B cell (primary cell): ENCODE measurements around the gene NBPF1.
"Not testable (repeated sequence)": the region's sequence is repeated elsewhere in the genome, so short reads cannot be mapped to it uniquely, and the experiment has no call there.

Experiments
- EZH2 ChIP-seq: IDR thresholded peaks from 2 replicates; pipeline ENCODE4 v1.6.1; 2012; ENCODE audit warnings: borderline replicate concordance, low read depth, mild to moderate bottlenecking, moderate library complexity, low read length; ENCODE audit not compliant: insufficient read depth, poor library complexity, severe bottlenecking
- TF ChIP-seq, protein P1 (sequence below): fragments of 200-600 bp; IDR thresholded peaks from one replicate; pipeline ENCODE4 v1.8.0; 2022; ENCODE audit warnings: antibody characterized with exemption, mild to moderate bottlenecking

- TF ChIP-seq, protein P1, sequence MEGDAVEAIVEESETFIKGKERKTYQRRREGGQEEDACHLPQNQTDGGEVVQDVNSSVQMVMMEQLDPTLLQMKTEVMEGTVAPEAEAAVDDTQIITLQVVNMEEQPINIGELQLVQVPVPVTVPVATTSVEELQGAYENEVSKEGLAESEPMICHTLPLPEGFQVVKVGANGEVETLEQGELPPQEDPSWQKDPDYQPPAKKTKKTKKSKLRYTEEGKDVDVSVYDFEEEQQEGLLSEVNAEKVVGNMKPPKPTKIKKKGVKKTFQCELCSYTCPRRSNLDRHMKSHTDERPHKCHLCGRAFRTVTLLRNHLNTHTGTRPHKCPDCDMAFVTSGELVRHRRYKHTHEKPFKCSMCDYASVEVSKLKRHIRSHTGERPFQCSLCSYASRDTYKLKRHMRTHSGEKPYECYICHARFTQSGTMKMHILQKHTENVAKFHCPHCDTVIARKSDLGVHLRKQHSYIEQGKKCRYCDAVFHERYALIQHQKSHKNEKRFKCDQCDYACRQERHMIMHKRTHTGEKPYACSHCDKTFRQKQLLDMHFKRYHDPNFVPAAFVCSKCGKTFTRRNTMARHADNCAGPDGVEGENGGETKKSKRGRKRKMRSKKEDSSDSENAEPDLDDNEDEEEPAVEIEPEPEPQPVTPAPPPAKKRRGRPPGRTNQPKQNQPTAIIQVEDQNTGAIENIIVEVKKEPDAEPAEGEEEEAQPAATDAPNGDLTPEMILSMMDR: not testable (repeated sequence)
- TF ChIP-seq EZH2: not testable (repeated sequence)
Measured at GRCh38 chr1:16649390-16649789, 36.0 kb upstream of the NBPF1 start.
